Aortic smooth muscle cell (primary cell): ENCODE data around the gene CCDC182. TPM values are rescaled to one million over a fixed set of nuclear protein-coding genes. Genes with fewer than 3 reads are reported as not detected.

Experiments used
- total RNA-seq: library from RNA; depleted of rRNA; stranded (reverse); fragments of >200 nt; gene quantifications from 2 replicates; pipeline ENCODE4 v1.2.3, GENCODE V29; 2014

CCDC182 gene
- total RNA-seq: not detected in 2 replicates

GRCh38 chr17:57745242-57745641 is at the start of gene CCDC182:
CCDC182 (minus strand) TSS chr17:57745299; CDS start chr17:57745272, 27 bp downstream.

Other genes starting within 250 kb of the CCDC182 start
- gene MRPS23, start 104.7 kb upstream of the CCDC182 start, total RNA-seq: 22.1 and 29.3 TPM in 2 replicates
- 11.9 and 14.4 TPM in 2 replicates for gene CUEDC1, start 210.1 kb upstream of the CCDC182 start, total RNA-seq
- gene VEZF1, start 243.0 kb upstream of the CCDC182 start, total RNA-seq: 29.7 and 36.7 TPM in 2 replicates